ENCODE data around the gene DCXR.

Gene DCXR

DNA sequence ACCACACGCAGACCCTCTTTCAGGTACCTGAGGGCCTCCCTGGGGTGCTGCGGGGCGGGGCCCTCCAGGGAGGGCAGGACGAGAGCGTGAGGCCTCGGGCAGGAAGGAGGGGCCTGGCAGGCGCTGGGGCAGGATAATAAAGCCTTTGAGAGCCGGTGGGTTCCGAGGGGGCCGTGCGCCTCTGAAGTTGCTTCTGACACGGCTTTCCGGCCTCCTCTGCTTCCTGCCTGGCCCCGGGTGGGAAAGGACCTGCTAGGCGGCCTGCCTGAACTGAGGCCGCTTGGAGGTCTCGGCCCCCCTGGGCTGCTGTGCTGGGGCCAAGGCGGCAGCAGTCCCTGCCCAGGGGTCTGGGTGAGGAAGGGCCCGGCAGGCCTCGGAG lies 25.2 kb downstream of the DCXR start:
- DNase-seq (ENCODE audit: low read depth in 2 of 3, low spot score in 1 of 3) = no peak

DNA sequence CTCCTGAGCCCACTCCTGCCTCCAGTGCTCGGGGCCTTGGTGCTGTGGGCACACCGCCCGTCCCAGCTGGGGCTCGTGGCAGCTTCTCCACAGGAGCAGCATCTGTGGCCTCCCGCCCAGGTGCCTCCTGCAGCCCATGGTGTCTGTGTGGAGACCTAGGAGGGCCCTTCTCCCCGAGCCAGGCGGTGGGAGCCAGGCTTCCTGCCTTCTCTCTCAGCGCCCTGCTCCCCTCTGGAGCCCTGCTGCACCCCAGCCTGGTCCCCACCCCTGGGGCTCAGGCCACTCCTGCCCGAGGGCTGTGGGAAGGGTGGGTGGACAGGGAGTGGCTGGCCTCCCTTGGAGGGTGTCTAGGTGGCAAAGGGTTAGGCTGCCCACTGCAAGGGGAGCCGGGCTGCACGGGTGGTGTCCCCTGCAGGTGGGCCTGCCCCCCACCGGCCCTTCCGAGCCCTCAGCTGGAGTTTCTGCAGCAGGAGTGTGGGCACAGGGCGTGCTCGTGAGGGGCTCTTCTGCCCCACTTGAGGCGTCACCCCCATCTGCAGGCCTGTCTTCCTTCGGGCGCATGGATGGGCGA lies 25.8 kb downstream of the DCXR start:
- DNase-seq (ENCODE audit: low read depth in 2 of 3, low spot score in 1 of 3) = no peak

DNA sequence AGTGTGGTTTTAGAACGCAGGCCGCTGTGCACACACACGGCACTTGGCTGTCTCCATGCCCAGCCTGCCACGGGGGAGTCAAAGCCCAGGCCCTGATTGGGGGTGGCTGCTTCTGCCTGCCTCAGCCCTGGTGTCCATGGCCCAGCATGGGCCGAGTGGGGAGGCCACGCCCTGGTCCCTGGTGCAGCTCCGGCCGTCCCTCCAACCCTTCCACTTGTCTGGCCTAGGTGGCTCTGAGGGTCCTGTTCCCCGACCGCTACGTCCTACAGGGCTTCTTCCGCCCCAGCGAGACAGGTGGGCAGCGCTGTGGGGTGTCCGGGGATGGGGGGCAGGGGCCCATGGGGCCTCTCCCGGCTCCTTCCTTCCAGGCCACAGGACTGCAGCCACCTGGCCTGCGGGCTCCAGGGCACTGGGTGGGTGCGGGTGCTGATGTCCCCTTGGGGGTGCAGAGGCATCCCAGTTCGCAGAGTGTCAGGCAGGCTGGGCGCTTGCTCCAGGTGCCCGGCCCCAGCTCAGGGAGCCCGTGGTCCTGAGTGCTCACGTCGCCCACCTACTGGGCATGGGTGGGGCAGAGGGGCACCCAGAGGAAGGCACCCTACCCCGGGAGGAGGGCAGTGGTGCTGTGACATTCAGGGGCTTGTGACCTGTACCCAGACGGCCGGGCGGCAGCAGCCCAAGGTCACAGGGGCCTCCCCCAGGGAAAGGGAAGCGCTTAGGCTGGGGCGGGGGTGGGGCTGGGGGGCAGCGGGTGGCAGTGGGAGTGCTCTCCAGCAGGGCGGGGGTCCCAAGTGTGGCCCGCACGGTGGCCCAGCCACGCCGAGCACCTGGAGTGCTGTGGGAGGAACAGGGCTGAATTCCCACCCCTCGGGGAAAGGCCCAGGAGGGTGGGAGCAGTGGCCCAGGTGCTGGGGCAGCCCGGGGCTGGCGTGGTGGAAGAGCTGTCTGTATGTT lies 26.6 kb downstream of the DCXR start:
- no peak for DNase-seq (ENCODE audit: low read depth in 2 of 3, low spot score in 1 of 3)

DNA sequence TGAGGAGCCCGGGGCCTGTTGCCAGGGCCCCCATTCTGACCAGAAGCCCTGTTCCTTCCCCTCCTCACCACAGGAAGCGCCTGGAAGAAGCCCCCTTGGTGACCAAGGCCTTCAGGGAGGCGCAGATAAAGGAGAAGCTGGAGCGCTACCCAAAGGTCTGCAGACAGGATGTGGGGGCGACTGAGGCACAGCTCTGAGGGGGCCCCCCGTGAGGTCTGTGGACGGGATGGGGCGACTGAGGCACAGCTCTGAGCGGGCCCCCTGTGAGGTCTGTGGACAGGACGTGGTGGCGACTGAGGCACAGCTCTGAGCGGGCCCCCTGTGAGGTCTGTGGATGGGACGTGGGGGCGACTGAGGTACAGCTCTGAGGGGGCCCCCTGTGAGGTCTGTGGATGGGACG lies 28.1 kb downstream of the DCXR start:
- DNase-seq (ENCODE audit: low read depth in 2 of 3, low spot score in 1 of 3) = no peak

DNA sequence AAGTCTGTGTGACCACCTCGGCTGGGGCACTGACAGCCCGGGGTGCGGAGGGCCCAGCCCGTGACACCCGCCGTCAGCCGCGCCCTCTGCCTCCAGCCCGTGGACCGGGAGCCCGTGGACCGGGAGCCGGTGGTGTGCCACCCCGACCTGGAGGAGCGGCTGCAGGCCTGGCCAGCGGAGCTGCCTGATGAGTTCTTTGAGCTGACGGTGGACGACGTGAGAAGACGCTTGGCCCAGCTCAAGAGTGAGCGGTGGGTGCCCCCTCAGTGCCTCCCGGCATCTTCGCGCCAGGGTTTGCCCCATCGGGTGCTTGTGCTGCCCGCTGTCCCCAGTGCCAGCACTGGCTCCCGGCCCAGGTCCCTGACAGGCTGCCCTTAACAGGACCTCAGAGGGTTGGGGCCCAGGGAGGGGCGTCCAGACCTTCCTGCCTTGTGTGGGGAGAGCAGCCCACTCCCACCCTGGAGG lies 28.5 kb downstream of the DCXR start:
- DNase-seq (ENCODE audit: low read depth in 2 of 3, low spot score in 1 of 3) = no peak

DNA sequence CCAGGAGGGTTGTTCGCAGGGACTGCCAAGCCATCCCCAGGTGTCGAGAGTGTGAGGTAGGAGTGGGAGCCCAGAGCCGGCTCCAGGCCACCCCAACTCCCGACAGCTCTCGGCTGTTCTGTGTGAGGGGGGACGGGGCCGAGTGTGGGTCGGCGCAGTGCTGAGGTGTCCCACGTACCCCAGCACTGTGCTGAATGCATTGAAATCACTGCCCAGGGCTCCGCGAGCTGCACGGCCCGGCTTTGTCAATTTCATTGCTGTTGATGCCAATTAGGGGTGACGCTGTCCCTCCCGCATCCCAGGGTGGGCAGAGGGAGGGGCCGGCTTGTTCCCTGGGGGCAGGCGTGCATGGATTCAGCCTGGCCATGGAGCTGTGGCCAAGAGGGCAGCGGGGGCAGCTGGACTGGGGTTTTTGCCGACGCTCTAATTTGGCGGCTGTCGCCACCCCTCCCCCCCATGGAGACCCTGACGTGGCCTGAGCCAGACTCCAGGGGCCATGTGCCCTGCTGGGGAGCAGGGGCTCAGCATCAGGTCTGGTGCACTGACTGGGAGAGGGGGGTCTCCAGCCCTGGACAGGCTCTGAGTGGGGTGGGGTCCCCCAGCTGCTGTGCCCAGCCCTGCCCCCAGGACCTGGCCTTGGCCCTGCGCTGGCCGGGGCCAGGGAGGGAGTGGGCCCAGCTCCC lies 29.1 kb downstream of the DCXR start:
- no peak for DNase-seq (ENCODE audit: low read depth in 2 of 3, low spot score in 1 of 3)

DNA sequence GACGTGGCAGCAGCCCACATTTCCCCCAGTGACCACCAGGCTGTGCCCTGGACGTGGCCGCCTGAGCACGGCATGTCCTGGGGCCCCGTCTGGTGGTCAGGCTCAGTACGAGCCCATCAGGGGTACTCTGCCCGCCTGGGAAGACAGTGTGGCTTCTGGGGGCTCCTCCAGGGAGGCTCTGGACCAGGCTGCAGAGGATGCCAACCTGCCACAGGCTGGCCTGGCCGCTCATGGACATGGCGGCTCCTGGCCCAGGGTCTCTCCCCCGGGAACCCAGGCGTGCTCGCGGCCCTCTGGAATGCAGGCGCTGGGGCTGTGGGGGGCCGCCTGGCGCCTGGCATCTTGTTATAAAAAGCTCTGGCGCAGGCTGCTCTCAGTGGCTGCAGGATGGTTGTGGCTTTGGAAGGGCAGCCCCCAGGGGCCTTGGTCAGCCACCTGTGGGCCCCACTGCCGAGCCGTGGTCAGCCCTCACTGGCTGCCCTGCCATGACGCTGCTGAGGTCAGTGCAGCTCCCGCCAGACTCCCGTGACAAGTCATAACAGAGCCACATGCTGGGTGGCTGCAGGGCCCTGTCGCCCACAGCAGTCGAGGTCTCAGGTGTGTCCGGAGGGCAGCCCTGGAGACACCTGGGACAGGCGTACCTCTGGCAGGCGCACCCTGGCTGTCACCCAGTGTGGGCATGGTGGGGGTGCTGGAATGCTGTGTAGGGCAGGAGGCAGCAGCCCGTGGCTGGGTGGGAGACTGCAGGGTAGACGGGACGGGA lies 29.8 kb downstream of the DCXR start:
- DNase-seq (ENCODE audit: low read depth in 2 of 3, low spot score in 1 of 3) = no peak

DNA sequence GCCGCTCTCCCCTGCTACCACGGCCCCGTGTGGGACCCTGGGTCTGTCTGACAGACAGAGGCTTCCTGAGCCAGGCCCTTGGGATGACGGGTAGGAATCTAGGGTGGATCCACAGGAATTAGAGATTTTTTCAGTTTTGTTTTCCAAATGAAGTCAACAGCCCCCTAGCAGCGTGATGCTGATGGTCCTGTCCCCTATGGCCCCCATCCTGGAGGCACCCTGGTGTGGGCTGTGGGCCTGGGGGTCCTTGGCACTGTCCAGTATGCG lies 30.3 kb downstream of the DCXR start:
- no peak for DNase-seq (ENCODE audit: low read depth in 2 of 3, low spot score in 1 of 3)

DNA sequence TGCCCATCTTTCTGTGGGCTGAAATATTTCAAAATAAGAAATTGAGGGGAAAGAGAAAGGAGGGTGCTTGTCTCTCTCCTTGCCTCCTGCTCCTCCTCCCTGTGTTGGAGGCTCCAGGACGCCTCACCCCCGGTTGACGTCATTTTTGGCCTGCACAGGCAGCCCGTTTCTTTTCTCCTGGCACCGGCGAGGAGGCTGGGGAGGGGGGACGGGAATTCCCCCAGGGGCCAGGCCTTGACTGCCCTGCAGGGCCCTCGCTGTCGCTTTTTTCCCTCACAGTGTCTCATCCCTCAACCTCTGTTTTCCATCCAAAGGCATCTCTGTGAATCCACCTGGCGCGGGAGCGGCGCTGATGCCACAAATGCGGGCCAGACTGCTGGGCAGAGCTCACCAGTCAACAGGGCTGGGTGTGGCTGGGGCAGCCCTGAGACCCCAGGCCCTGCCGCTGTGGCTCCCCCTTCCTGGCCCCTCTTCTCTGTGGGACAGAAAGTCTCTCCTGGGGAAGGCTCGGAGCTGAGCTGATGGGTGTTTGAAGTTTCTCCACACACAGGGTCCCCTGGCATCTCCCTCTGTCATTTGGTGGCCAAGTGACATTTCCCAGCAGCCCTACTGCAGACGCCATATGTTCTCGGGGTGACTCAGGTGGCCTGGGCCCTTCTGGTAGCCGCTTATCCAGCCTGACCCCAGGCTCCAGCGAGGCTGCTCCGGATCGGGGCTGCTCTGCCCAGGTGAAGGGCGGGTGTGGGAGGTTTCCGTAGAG lies 30.8 kb downstream of the DCXR start:
- DNase-seq (ENCODE audit: low read depth in 2 of 3, low spot score in 1 of 3) = no peak

DNA sequence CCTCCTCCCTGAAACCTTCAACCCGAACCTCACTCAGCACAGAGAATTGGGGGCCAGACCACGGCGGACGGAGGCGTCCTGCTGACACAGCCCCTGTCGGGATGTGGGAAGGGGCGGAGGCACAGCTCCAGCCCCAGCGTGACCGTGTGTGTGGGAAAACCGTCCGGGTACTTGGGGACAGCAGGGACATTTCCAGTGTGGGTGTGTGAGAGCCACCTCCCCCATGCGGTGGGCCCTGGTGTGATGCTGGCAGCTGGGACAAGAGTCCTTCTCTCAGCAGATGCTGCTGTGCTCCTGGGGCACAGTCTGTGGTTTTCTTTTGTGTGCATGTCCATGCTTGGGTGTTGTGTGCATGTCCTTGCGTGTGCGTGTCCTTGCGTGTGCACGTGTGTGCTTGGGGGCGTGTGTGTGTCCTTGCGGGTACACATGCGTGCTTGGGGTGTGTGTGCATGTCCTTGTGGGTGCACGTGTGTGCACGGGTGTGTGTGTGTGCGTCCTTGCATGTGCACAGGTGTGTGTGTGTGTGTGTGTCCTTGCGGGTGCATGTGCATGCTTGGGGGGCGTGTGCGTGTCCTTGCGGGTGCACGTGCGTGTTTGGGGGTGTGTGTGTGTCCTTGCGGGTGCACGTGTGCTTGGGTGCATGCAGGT lies 31.7 kb downstream of the DCXR start:
- no peak for DNase-seq (ENCODE audit: low read depth in 2 of 3, low spot score in 1 of 3)

DNA sequence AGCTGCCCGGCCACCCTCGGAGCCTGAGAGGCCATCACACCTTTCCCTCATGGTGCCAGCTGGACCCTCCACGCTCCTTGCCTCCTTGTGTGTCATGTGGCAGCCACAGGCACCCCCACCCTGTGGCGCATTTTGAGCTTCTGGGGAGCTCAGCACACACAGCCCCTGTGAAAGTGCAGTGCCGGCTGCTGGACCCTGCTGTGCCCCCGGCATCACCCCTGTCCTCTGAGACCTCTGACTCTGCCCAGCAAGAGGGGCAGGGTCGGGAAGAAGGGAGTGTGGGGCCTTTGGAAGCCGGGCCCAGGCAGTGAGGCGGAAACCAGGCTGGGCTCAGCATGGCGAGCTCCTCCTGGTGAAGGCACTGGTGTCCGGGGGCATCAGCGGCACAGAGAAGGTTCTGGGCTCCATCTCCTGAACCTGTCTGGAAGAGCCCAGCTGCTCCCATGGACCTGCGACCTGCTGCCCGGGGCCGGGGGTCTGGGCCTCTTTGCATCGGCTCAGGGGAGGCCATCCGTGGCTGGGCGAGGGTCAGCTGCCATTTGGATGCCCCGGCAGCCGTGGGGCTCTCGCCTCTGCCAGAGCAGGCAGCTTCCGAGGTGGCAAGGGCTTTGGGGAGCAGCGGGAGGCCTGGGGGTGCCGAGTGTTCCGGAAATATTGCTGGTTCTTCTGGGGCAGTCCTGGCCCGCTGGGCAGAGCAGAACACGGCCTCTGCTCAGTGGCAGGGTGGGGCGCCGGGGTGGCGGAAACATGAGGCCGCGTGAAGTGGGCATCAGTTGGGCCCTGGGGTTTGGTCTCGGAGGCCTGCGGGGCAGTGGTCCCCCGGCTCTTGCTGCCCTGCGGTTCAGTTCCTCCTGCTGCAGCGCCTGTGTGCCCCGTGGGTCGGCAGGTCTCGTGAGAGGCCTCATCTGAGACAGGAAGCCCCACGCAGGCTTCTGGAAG lies 32.7 kb downstream of the DCXR start:
- DNase-seq (ENCODE audit: low read depth in 2 of 3, low spot score in 1 of 3) = no peak

DNA sequence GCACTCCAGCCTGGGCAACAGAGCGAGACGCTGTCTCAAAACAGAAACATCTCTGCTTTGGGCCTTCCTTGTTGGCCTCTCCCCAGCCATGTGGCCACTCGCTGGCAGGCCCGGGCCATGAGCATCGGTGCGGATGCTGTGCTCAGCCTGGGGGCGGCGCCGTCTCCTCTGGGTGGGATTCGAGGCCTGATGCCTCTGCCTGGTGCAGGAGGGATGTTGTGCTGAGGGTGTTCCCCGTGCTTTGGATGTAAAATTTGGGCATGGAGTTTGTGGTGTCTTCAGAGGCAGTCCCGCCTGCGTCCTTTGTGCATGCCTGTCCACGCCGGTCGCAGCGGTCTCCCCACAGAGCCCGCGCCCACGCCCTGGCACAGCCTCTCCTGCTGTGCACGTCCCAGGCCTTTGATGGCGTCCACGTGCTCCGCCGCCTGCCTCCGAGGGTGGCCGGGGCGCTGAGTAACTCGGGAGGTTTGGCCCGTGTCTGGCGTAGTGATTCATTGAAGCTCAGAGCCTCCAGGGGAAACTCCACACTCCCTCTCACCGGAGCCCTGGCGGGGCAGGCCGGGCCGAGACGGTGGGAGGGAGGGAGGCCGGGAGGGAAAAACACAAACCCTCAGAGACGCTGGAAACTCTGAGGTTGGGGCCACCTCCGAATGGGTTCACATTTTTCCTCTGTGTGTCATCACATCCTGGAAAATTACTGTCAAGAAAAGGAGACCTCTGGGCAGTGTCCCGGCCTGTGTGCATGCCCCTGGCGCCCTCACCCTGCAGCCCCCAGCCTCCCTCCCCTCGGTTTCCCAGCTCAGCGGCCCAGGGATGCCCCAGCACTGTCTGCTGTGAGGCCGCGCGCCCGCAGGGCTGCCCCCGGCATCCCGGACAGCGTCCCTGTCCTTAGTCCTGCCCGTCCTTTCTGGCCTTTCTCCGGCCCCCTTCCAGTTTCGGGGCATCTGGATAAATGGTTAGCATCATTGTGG lies 33.8 kb downstream of the DCXR start:
- DNase-seq (ENCODE audit: low read depth in 2 of 3, low spot score in 1 of 3) = peak in 1 of 3 donors; percentile 56

DNA sequence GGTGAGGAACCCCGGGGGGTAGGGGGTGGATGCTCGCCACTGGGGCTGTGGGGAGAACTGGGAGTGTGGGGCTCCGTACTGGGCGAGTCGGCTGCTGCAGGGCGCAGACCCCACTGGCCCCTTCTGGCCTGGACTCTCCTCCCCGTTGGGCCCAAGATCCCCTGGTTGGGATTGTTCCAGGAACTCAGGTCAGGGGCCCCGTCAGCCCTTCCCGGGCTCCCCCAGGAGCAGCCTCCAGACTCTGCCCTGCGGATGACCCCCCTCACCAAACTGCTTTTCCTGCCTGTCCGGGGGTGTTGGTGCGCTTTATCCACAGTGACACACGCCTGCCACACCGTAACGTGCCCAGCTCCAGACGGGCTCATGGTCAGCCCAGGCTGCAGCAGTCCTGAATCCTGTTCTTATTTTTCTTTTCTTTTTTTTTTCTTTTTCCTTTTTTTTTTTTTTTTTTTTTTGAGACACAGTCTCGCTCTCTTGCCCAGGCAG lies 35.9 kb downstream of the DCXR start:
- no peak for DNase-seq (ENCODE audit: low read depth in 2 of 3, low spot score in 1 of 3)

DNA sequence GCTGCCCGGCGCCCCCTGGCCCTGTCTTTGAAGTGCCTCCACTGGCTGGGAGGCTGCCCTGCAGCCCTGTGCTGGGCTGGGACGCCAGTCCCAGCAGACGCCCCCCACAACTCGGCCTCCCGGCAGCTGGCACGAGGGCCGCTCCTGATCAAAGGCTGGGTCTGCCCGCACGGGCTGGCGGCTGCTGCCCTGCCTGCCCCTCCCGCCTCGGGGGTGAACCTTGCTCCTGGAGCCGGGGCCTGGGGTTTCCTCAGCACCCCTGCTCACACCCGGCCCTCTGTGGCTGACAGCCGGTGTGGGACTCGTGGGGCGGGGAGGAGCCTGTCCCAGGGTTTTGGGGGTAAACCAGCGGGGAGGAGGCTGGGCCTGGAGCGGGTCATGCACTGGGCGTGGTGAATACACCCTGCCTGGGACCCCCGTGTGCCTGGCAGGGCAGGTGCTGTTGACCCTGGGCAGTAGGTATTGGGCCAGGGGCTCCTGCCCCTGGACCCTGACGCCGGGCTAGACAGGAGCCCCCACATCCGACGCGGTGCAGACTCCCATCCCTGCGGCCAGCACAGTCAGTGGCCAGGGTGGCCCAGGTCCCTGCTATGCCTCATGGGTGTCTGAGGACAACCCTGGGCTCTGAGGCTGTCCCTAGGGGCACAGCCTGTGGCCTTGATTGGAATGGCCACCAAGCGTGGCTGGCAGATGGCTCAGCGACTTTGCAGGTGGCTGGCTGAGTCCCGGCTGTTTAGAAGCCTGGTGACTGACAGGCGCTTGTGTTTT lies 36.5 kb downstream of the DCXR start:
- no peak for DNase-seq (ENCODE audit: low read depth in 2 of 3, low spot score in 1 of 3)

DNA sequence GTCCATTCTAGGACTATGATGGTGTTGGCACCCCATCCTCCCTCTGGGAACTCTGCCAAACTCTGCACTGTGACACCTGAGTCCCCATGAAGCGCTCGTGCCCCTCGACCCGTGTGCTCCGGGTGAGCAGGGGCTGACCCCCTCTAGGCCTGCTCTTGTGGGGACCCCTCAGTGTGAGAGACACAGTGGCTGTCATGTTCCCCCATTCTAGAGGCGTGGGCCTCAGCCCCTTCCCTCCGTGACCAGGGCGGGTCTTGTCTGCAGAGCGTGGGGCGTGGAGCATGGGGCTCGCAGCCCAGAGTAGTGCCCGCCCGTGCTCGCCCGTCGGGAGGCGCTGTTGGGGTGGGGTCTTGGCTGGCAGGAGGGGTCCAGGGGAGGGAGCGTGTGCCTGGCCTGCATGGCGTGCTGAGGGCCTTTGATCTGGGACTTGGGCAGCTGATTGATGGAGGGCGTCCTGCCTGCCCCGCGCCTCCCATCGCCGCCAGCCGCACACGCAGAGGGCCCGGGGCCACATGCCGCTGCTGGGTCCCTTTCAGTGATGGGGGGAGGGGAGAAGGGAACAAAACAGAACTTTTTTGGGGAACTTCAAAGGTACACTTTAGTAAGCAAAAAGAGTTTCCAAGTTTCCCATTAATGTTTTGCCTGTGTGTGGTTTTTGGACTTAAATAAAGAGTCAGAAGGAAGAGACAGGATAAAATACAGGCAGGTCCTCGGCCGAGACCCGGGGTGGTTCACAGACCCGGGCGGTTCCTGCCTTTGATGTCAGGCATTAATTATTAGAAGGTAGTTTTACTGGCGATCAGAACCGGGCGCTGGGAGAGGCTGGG lies 37.3 kb downstream of the DCXR start:
- no peak for DNase-seq (ENCODE audit: low read depth in 2 of 3, low spot score in 1 of 3)

DNA sequence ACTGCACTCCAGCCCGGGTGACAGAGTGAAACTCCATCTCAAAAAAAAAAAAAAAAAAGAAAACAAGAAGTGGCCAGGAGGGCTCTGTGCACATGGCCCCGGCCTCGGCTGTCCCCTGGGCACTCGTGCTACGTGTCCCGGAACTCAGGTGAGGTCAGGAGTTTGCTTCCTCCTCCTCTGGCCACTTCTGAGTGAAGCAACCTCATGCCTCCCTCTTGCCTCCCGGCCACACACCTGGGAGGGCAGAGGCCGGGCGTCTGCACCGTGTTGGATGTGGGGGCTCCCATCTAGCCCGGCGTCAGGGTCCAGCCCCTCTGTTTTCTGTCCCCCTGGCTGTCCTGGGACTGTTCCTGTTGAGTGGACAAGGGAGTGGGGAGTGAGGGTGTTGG lies 37.9 kb downstream of the DCXR start:
- no peak for DNase-seq (ENCODE audit: low read depth in 2 of 3, low spot score in 1 of 3)
